CD8-positive, alpha-beta memory T cell (primary cell): ENCODE data around the gene TRAF1. TPM values are rescaled to one million over a fixed set of nuclear protein-coding genes. Genes with fewer than 3 reads are reported as not detected.
A peak's percentile ranks its signal among the peaks of the same experiment; 100 is the strongest.

Experiments
- CTCF ChIA-PET: fragments of 350-600 bp; sonication (Branson Sonifier 250); formaldehyde crosslinking; loops from one replicate; lab custom pipeline; 2021; ENCODE audit warnings: antibody characterized with exemption; lab: Charles Lee
- POLR2A ChIA-PET: fragments of 350-600 bp; sonication (Branson Sonifier 250); formaldehyde crosslinking; loops from one replicate; lab custom pipeline; 2021; ENCODE audit warnings: antibody characterized with exemption; lab: Charles Lee
- DNase-seq, 5 donors: peaks; one replicate each; pipeline versions ENCODE4 v3.0.0 to v3.0.0-alpha.2; 2020 to 2022; ENCODE audit warnings: mixed read lengths in 1 of 5
- H3K27ac ChIP-seq: one replicate; pipeline ENCODE4 v1.7.0; 2013; ENCODE audit warnings: low read depth, mild to moderate bottlenecking, low read length, moderate library complexity
- H3K27me3 ChIP-seq: 2 replicates; pipeline ENCODE4 v1.7.0; 2013; ENCODE audit warnings: low read length, mild to moderate bottlenecking; ENCODE audit not compliant: insufficient read depth, poor library complexity, severe bottlenecking
- H3K36me3 ChIP-seq: 2 replicates; pipeline ENCODE4 v1.7.0; 2013; ENCODE audit warnings: mild to moderate bottlenecking, low read length, moderate library complexity; ENCODE audit not compliant: insufficient read depth
- H3K4me1 ChIP-seq: 2 replicates; pipeline ENCODE4 v1.7.0; 2013; ENCODE audit warnings: mild to moderate bottlenecking, low read length, moderate library complexity; ENCODE audit not compliant: insufficient read depth
- H3K4me3 ChIP-seq: 2 replicates; pipeline ENCODE4 v1.7.0; 2013; ENCODE audit warnings: mild to moderate bottlenecking, low read length
- H3K9me3 ChIP-seq: 2 replicates; pipeline ENCODE4 v1.7.0; 2013; ENCODE audit warnings: mild to moderate bottlenecking, low read length
- H3K27ac Mint-ChIP-seq, 8 donors: one replicate each; pipeline ENCODE4 v1.8.0; 2020 to 2021; ENCODE audit warnings: mixed read lengths in 8 of 8, mild to moderate bottlenecking in 6 of 8, inconsistent platforms in 3 of 8, moderate library complexity in 3 of 8
- H3K27me3 Mint-ChIP-seq, 2 donors: one replicate each; pipeline ENCODE4 v1.8.0; 2020 to 2021; ENCODE audit warnings: mixed read lengths in 2 of 2, mild to moderate bottlenecking in 1 of 2, moderate library complexity in 1 of 2
- H3K36me3 Mint-ChIP-seq, 3 donors: one replicate each; pipeline ENCODE4 v1.8.0; 2020 to 2021; ENCODE audit warnings: mixed read lengths in 3 of 3, inconsistent platforms in 1 of 3, mild to moderate bottlenecking in 1 of 3
- H3K4me1 Mint-ChIP-seq, 3 donors: one replicate each; pipeline ENCODE4 v1.8.0; 2020 to 2021; ENCODE audit warnings: mixed read lengths in 3 of 3, inconsistent platforms in 1 of 3, mild to moderate bottlenecking in 1 of 3
- H3K4me3 Mint-ChIP-seq, 7 donors: one replicate each; pipeline ENCODE4 v1.8.0; 2020 to 2021; ENCODE audit warnings: mixed read lengths in 7 of 7, mild to moderate bottlenecking in 6 of 7, moderate library complexity in 4 of 7, inconsistent platforms in 2 of 7
- H3K9me3 Mint-ChIP-seq, 5 donors: one replicate each; pipeline ENCODE4 v1.8.0; 2020 to 2022; ENCODE audit warnings: mixed read lengths in 5 of 5, mild to moderate bottlenecking in 3 of 5, moderate library complexity in 2 of 5, inconsistent platforms in 1 of 5
- polyA plus RNA-seq: library from polyadenylated mRNA; unstranded; fragments of 300-500 nt; fragmentation: Illumina TruSeq; gene quantifications from one replicate; pipeline ENCODE4 v1.2.3, GENCODE V29; 2021
- total RNA-seq, 2 experiments: library from RNA; stranded (reverse); gene quantifications; one replicate each; pipeline ENCODE4 v1.2.3, GENCODE V29; 2021

The TRAF1 gene
- total and polyA plus RNA-seq, 3 experiments from 2014 or later = 12.1 to 322 (median 316) TPM

- Mint-ChIP-seq H3K4me3 (no peak overlapping the region), H3K4me1 (peaks cover 31 to 35% (median 33%) of the 10 kb centered on the region in 3 donors), H3K27ac (peak overlapping the region in 2 of 8 donors; percentile 86 to 88), H3K36me3 (no peaks in the 10 kb centered on the region), H3K9me3 (no peaks in the 10 kb centered on the region), H3K27me3 (no peaks in the 10 kb centered on the region)
- Histone ChIP-seq H3K4me3 (no peak overlapping the region), H3K36me3 (no peaks in the 10 kb centered on the region), H3K27ac (no peak overlapping the region), H3K27me3 (no peaks in the 10 kb centered on the region), H3K4me1 (peaks cover 41% of the 10 kb centered on the region), H3K9me3 (no peaks in the 10 kb centered on the region)
- no peak for DNase-seq
- ChIA-PET POLR2A (interaction anchor here (0.8 kb wide), 1 partner anchor 58 kb away, joined by 3 read pairs; no protein-coding TSS in a partner anchor), CTCF (interaction anchor here (0.9 to 20.8 kb wide), 5 partner anchors 8 to 67 kb away, joined by 3 to 363 read pairs (median 4); partner anchors contain the start of gene PHF19)
Measured at GRCh38 chr9:120938851-120939250, 12.3 kb upstream of the TRAF1 start.

- no peaks in the 10 kb centered on the region for H3K9me3 Mint-ChIP-seq
- H3K4me1 Mint-ChIP-seq = peaks cover 44 to 48% (median 44%) of the 10 kb centered on the region in 3 donors
- H3K36me3 ChIP-seq = no peaks in the 10 kb centered on the region
- CTCF ChIA-PET = interaction anchor here (0.8 to 20.8 kb wide), 9 partner anchors 15 to 158 kb away, joined by 4 to 363 read pairs (median 6); partner anchors contain the start of gene PHF19
- peak overlapping the region; percentile 34 for H3K27ac ChIP-seq
- peaks cover 54% of the 10 kb centered on the region for H3K4me1 ChIP-seq
- POLR2A ChIA-PET = interaction anchor here (0.9 kb wide), 2 partner anchors 11 to 42 kb away, joined by 3 to 4 read pairs; partner anchors contain the start of gene TRAF1
- no peak overlapping the region for H3K4me3 Mint-ChIP-seq
- H3K9me3 ChIP-seq = no peaks in the 10 kb centered on the region
- no peak overlapping the region for H3K4me3 ChIP-seq
- H3K36me3 Mint-ChIP-seq = no peaks in the 10 kb centered on the region
- no peak for DNase-seq
- H3K27me3 Mint-ChIP-seq = no peaks in the 10 kb centered on the region
- H3K27ac Mint-ChIP-seq = peak overlapping the region in 7 of 8 donors; percentile 36 to 95 (median 86)
- H3K27me3 ChIP-seq = no peaks in the 10 kb centered on the region
Measured at GRCh38 chr9:120937596-120937995, 11.0 kb upstream of the TRAF1 start.

- Mint-ChIP-seq H3K9me3 (no peaks in the 10 kb centered on the region), H3K27me3 (no peaks in the 10 kb centered on the region), H3K4me1 (peaks cover 49 to 52% (median 49%) of the 10 kb centered on the region in 3 donors), H3K36me3 (no peaks in the 10 kb centered on the region), H3K4me3 (no peak overlapping the region), H3K27ac (peak overlapping the region; percentile 88 to 96 (median 92))
- peak overlapping the region; percentile 21 for H3K27ac ChIP-seq
- H3K27me3 ChIP-seq = no peaks in the 10 kb centered on the region
- CTCF ChIA-PET = interaction anchor here (0.8 to 20.8 kb wide), 16 partner anchors 15 to 230 kb away, joined by 3 to 363 read pairs (median 6); partner anchors contain the start of gene PHF19
- POLR2A ChIA-PET = interaction anchor here (0.6 to 2.1 kb wide), 7 partner anchors 10 to 144 kb away, joined by 3 to 10 read pairs (median 4); partner anchors contain the start of genes FBXW2 and TRAF1
- DNase-seq = no peak
- peaks cover 59% of the 10 kb centered on the region for H3K4me1 ChIP-seq
- H3K9me3 ChIP-seq = no peaks in the 10 kb centered on the region
- no peak overlapping the region for H3K4me3 ChIP-seq
- no peaks in the 10 kb centered on the region for H3K36me3 ChIP-seq
Measured at GRCh38 chr9:120937127-120937526, 10.5 kb upstream of the TRAF1 start.

GRCh38 chr9:120936764-120937122 lies 10.1 kb upstream of the TRAF1 start:
- no peak for DNase-seq
- no peak overlapping the region for H3K4me3 ChIP-seq
- H3K27ac Mint-ChIP-seq = peak overlapping the region; percentile 88 to 96 (median 92)
- peaks cover 62% of the 10 kb centered on the region for H3K4me1 ChIP-seq
- ChIA-PET POLR2A (interaction anchor here (0.6 to 2.1 kb wide), 10 partner anchors 33 to 144 kb away, joined by 3 to 12 read pairs (median 6); partner anchors contain the start of gene FBXW2), CTCF (interaction anchor here (0.8 to 20.8 kb wide), 19 partner anchors 14 to 229 kb away, joined by 3 to 363 read pairs (median 6); partner anchors contain the start of genes FBXW2 and PHF19)
- H3K27ac ChIP-seq = peak overlapping the region; percentile 21
- H3K4me3 Mint-ChIP-seq = peak overlapping the region in 5 of 7 donors; percentile 38 to 85 (median 60)
- no peaks in the 10 kb centered on the region for H3K27me3 Mint-ChIP-seq
- no peaks in the 10 kb centered on the region for H3K27me3 ChIP-seq
- H3K9me3 Mint-ChIP-seq = no peaks in the 10 kb centered on the region
- H3K9me3 ChIP-seq = no peaks in the 10 kb centered on the region
- no peaks in the 10 kb centered on the region for H3K36me3 ChIP-seq
- no peaks in the 10 kb centered on the region for H3K36me3 Mint-ChIP-seq
- peaks cover 52 to 56% (median 53%) of the 10 kb centered on the region in 3 donors for H3K4me1 Mint-ChIP-seq

DNA sequence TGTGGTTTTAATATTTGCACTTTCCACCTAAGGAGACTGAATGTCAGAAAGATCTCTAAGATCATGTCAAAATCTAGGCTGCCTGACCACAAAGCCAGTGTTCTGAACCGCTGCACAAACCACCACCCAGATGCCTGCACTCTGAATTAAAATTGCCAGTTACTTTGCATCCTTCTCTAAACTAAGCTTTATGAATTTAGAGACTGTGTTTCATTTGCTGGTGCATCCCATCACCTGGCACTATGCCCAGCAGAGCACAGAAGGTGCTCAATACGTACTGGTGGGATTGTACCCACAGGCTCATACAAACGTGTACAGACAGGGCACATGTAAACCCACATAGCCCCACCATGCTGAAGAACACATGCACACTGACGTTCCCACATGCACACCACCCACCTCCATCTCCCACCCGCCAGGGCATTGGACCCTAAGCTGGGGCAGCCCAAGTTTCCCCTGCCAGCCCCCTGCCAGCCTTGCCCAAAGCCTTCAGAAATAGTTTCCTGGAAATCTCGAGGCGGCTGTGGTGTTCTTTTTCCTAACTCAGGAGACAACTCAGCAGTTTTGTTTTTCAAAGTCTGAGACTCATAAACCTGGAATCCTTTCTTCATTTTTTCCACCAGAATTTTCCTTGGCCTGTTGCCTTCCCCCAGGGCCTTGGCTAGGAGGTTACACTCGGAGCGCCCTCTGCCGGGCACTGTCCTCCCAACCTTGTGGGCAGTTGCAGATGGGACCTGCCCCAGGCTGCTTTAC lies 9.6 kb upstream of the TRAF1 start:
- H3K27ac ChIP-seq = peak overlapping the region; percentile 52
- peak overlapping the region; percentile 10 for H3K4me3 ChIP-seq
- H3K9me3 Mint-ChIP-seq = no peaks in the 10 kb centered on the region
- H3K36me3 ChIP-seq = no peaks in the 10 kb centered on the region
- H3K36me3 Mint-ChIP-seq = no peaks in the 10 kb centered on the region
- POLR2A ChIA-PET = interaction anchor here (1.0 to 2.1 kb wide), 12 partner anchors 14 to 143 kb away, joined by 3 to 12 read pairs (median 4); partner anchors contain the start of gene FBXW2
- H3K9me3 ChIP-seq = no peaks in the 10 kb centered on the region
- H3K4me1 ChIP-seq = peaks cover 68% of the 10 kb centered on the region
- H3K4me1 Mint-ChIP-seq = peaks cover 58 to 62% (median 58%) of the 10 kb centered on the region in 3 donors
- H3K27me3 ChIP-seq = no peaks in the 10 kb centered on the region
- H3K4me3 Mint-ChIP-seq = peak overlapping the region; percentile 3 to 85 (median 60)
- peak overlapping the region; percentile 88 to 96 (median 92) for H3K27ac Mint-ChIP-seq
- no peaks in the 10 kb centered on the region for H3K27me3 Mint-ChIP-seq
- peak; percentile 78 to 90 (median 85) for DNase-seq
- CTCF ChIA-PET = interaction anchor here (0.9 to 20.8 kb wide), 22 partner anchors 9 to 229 kb away, joined by 3 to 363 read pairs (median 5); partner anchors contain the start of genes FBXW2, PHF19 and TRAF1

DNA sequence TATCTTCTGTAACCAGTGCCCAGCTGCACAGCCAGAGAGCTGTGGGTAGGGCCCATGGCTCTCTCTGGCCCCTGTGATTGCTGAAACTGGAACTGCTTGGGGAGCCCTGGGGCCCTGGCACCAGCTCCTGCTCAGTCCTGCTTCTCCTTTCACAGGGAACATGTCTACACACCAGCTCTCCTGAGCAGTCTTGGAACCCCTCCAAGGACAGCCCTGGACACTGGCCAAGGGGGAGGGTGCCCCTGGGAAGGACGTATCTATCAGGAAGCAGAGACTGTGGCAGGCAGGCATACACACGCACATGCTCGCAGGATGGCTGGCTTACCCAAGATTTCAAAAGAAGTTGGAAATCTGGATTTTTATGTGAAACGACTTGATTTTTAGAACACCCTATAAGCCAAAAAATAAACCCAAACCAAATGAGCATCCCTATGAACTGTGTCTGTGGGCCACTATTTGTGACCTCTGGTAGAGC lies 8.8 kb upstream of the TRAF1 start:
- no peaks in the 10 kb centered on the region for H3K36me3 Mint-ChIP-seq
- H3K4me3 ChIP-seq = peak overlapping the region; percentile 10
- peak overlapping the region; percentile 88 to 96 (median 92) for H3K27ac Mint-ChIP-seq
- no peaks in the 10 kb centered on the region for H3K27me3 ChIP-seq
- ChIA-PET CTCF (interaction anchor here (0.9 to 20.8 kb wide), 14 partner anchors 8 to 142 kb away, joined by 3 to 363 read pairs (median 8); partner anchors contain the start of genes FBXW2, PHF19 and TRAF1), POLR2A (interaction anchor here (1.0 to 2.1 kb wide), 9 partner anchors 13 to 67 kb away, joined by 3 to 12 read pairs (median 7); no protein-coding TSS in a partner anchor)
- H3K27me3 Mint-ChIP-seq = no peaks in the 10 kb centered on the region
- peak overlapping the region; percentile 3 to 85 (median 60) for H3K4me3 Mint-ChIP-seq
- no peaks in the 10 kb centered on the region for H3K9me3 ChIP-seq
- no peaks in the 10 kb centered on the region for H3K9me3 Mint-ChIP-seq
- no peak for DNase-seq
- no peaks in the 10 kb centered on the region for H3K36me3 ChIP-seq
- H3K4me1 Mint-ChIP-seq = peaks cover 63 to 68% (median 64%) of the 10 kb centered on the region in 3 donors
- peak overlapping the region; percentile 52 for H3K27ac ChIP-seq
- peaks cover 74% of the 10 kb centered on the region for H3K4me1 ChIP-seq

- DNase-seq = no peak
- Mint-ChIP-seq H3K36me3 (no peaks in the 10 kb centered on the region), H3K27ac (peak overlapping the region; percentile 84 to 100 (median 94)), H3K4me1 (peaks cover 72 to 79% (median 73%) of the 10 kb centered on the region in 3 donors), H3K9me3 (no peaks in the 10 kb centered on the region), H3K27me3 (no peaks in the 10 kb centered on the region), H3K4me3 (peak overlapping the region in 2 of 7 donors; percentile 27 to 41)
- ChIA-PET POLR2A (interaction anchor here (0.6 to 6.7 kb wide), 6 partner anchors 10 to 149 kb away, joined by 3 to 116 read pairs (median 4); no protein-coding TSS in a partner anchor), CTCF (interaction anchor here (0.8 to 20.8 kb wide), 6 partner anchors 12 to 62 kb away, joined by 3 to 363 read pairs (median 26); partner anchors contain the start of gene PHF19)
- H3K9me3 ChIP-seq = no peaks in the 10 kb centered on the region
- no peaks in the 10 kb centered on the region for H3K36me3 ChIP-seq
- H3K27ac ChIP-seq = no peak overlapping the region
- no peak overlapping the region for H3K4me3 ChIP-seq
- no peaks in the 10 kb centered on the region for H3K27me3 ChIP-seq
- H3K4me1 ChIP-seq = peaks cover 85% of the 10 kb centered on the region
Measured at GRCh38 chr9:120934281-120934680, 7.7 kb upstream of the TRAF1 start.
